ENCODE results near the gene NEDD4L. TPM values are rescaled to one million over a fixed set of nuclear protein-coding genes. Genes with fewer than 3 reads are reported as not detected.

NEDD4L gene
- total and polyA plus RNA-seq, 10 of the 15 experiments (the other 5 are each of a cell fraction or from before 2014, with no cell fraction given) = 7.4 to 24.0 (median 17.7) TPM

DNA sequence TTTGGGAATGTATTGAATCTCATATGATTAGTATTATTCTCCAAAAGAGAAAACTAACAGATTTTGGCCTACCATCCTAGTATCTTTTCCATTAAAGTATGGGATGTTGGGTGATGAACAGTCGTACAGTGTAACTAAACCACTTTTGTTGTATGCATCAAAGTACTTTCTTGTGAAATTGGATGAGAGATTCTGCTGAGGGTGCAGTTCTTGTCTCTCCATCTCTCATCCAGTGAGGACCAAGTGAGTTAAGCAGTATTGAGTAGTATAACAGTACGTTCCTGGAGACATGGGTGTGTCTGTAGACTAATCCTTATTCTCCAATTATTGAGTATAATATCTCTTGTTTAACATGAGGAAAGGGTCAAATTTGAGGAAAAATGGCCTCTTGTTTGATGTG, 209.3 kb downstream of the NEDD4L start:
- Histone ChIP-seq H3K9ac (ENCODE audit: control insufficient read depth, insufficient read depth, low read length) (no peak overlapping the region), H3K27ac (ENCODE audit: control insufficient read depth, insufficient read depth) (no peak overlapping the region), H3K9me3 (replicated peaks; ENCODE audit: control insufficient read depth, insufficient read depth, low read length) (no peaks in the 10 kb centered on the region; the same call in 2 of the 3 replicates), H3K36me3 (ENCODE audit: control insufficient read depth in 2 of 2, insufficient read depth in 2 of 2, low read length in 1 of 2) (no peaks in the 10 kb centered on the region; a peak in 2 of 4 replicates), H3K27me3 (replicated peaks in 1 of 2; ENCODE audit: control insufficient read depth in 2 of 2, insufficient read depth in 2 of 2, low read length in 1 of 2) (no peaks in the 10 kb centered on the region), H3K4me2 (ENCODE audit: control insufficient read depth, insufficient read depth) (no peak overlapping the region), H2AFZ (ENCODE audit: control insufficient read depth, low read depth, low read length) (no peak overlapping the region), H3K4me3 (no peak overlapping the region), H3K79me2 (ENCODE audit: control insufficient read depth, insufficient read depth, low read length) (no peaks in the 10 kb centered on the region), H3K4me1 (ENCODE audit: control insufficient read depth, insufficient read depth, low read length) (peaks cover 4% of the 10 kb centered on the region; the same call in 1 of the 2 replicates), H4K20me1 (ENCODE audit: control insufficient read depth, insufficient read depth) (no peaks in the 10 kb centered on the region)
- BruUV-seq (replicated peaks) = no TSS peak
- CTCF ChIA-PET = interaction anchor here (2.2 kb wide), 1 partner anchor 72 kb away, joined by 5 read pairs; no protein-coding TSS in a partner anchor
- ATAC-seq (no peak), DNase-seq (ENCODE audit: low read depth, low spot score) (no peak), FAIRE-seq (no peak)
- POLR2A ChIA-PET = interaction anchor here (0.8 to 1.1 kb wide), 2 partner anchors 10 to 29 kb away, joined by 3 read pairs; no protein-coding TSS in a partner anchor
- in situ Hi-C loops (cut with MboI) = no loop called here
- SMC1A ChIA-PET (ENCODE audit: uncharacterized antibody, unreplicated experiment) = interaction anchor here (1.2 to 2.6 kb wide), 6 partner anchors 10 to 64 kb away, joined by 3 to 9 read pairs (median 4); no protein-coding TSS in a partner anchor
- 53% methylated on average over 2 of the region's 2 CpGs for WGBS (ENCODE audit: insufficient coverage, insufficient replicate concordance, low lambda C conversion rate, missing lambda C conversion rate)
- intact Hi-C loops (cut with micrococcal nuclease; ENCODE audit: unreplicated experiment) = no loop called here
- RAD21 ChIA-PET (ENCODE audit: unreplicated experiment) = interaction anchor here (1.3 kb wide), 1 partner anchor 29 kb away, joined by 3 read pairs; no protein-coding TSS in a partner anchor
- TF ChIP-seq, protein P1, sequence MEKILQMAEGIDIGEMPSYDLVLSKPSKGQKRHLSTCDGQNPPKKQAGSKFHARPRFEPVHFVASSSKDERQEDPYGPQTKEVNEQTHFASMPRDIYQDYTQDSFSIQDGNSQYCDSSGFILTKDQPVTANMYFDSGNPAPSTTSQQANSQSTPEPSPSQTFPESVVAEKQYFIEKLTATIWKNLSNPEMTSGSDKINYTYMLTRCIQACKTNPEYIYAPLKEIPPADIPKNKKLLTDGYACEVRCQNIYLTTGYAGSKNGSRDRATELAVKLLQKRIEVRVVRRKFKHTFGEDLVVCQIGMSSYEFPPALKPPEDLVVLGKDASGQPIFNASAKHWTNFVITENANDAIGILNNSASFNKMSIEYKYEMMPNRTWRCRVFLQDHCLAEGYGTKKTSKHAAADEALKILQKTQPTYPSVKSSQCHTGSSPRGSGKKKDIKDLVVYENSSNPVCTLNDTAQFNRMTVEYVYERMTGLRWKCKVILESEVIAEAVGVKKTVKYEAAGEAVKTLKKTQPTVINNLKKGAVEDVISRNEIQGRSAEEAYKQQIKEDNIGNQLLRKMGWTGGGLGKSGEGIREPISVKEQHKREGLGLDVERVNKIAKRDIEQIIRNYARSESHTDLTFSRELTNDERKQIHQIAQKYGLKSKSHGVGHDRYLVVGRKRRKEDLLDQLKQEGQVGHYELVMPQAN (conservative IDR thresholded peaks at IDR 0.05) = no peak
- TF ChIP-seq JUNB (IDR thresholded peaks at IDR 0.05) (no peak), FOXK2 (IDR thresholded peaks at IDR 0.05) (no peak), EP300 (IDR thresholded peaks at IDR 0.05; ENCODE audit: borderline replicate concordance in 1 of 2, control insufficient read depth in 1 of 2, low read depth in 2 of 2, low read length in 2 of 2) (no peak), IKZF2 (IDR thresholded peaks at IDR 0.05) (no peak), ZNF24 (IDR thresholded peaks at IDR 0.05) (no peak), RAD51 (IDR thresholded peaks at IDR 0.05) (no peak), CHD4 (IDR thresholded peaks at IDR 0.05) (no peak)
- TF ChIP-seq, protein P2, sequence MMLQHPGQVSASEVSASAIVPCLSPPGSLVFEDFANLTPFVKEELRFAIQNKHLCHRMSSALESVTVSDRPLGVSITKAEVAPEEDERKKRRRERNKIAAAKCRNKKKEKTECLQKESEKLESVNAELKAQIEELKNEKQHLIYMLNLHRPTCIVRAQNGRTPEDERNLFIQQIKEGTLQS (IDR thresholded peaks at IDR 0.05; ENCODE audit: borderline replicate concordance, extremely low read depth, low read depth, low read length) = no peak
- TF ChIP-seq, protein P3, sequence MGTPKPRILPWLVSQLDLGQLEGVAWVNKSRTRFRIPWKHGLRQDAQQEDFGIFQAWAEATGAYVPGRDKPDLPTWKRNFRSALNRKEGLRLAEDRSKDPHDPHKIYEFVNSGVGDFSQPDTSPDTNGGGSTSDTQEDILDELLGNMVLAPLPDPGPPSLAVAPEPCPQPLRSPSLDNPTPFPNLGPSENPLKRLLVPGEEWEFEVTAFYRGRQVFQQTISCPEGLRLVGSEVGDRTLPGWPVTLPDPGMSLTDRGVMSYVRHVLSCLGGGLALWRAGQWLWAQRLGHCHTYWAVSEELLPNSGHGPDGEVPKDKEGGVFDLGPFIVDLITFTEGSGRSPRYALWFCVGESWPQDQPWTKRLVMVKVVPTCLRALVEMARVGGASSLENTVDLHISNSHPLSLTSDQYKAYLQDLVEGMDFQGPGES (IDR thresholded peaks at IDR 0.05) = no peak
